Epithelial cell of esophagus (primary cell): Measurements from ENCODE around the gene PAX5.
A peak's percentile ranks its signal among the peaks of the same experiment; 100 is the strongest.

Experiments used
- DNase-seq: peaks from one replicate; pipeline ENCODE4 v3.0.0; 2010; ENCODE audit warnings: low read depth
- H3K4me3 ChIP-seq: 2 replicates; pipeline ENCODE4 v1.5.1; 2011; ENCODE audit warnings: mild to moderate bottlenecking, low read length, control low read depth
- CTCF ChIP-seq: IDR thresholded peaks from 2 replicates; pipeline ENCODE4 v1.5.1; 2011; ENCODE audit warnings: low read depth, mild to moderate bottlenecking, low read length, control low read depth, inconsistent platforms; ENCODE audit not compliant: insufficient read depth; ENCODE audit errors: missing control alignments

PAX5 gene

GRCh38 chr9:37042421-37042820 is 8.4 kb upstream of the PAX5 start:
- TF ChIP-seq CTCF = no peak
- H3K4me3 ChIP-seq = no peak overlapping the region
- DNase-seq = no peak

- DNase-seq = no peak
- TF ChIP-seq CTCF = no peak
- H3K4me3 ChIP-seq = no peak overlapping the region
These were observed 6.5 kb upstream of the PAX5 start for GRCh38 chr9:37040508-37041127.

DNA sequence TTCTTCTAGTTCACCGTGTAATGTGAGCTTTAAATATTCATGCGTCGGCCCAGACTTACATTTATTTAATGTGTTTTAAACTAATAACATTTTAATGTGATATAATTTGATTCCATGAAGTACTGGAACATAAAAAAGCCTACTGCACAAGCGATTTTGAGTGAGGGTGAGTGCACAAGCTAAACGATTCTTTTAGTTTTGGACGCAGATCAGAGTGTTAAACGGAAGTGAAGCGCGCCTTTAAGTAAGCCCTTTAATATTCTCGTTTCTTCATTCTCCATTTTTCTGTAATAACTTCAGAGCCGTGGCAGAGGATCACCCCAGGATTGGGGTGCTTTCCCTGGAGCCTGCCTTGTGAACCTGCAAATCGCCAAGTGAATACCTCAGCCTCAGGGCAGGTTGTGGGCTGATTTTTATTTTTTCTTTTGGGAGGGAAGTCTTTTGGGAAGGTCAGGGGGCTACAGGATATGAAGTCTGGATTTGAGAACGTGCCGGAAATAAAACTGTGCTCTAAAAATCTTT is 4.9 kb upstream of the PAX5 start:
- TF ChIP-seq CTCF = no peak
- no peak for DNase-seq
- no peak overlapping the region for H3K4me3 ChIP-seq

- TF ChIP-seq CTCF = no peak
- no peak overlapping the region for H3K4me3 ChIP-seq
- no peak for DNase-seq
These were observed 4.4 kb upstream of the PAX5 start for GRCh38 chr9:37038302-37038942.

DNA sequence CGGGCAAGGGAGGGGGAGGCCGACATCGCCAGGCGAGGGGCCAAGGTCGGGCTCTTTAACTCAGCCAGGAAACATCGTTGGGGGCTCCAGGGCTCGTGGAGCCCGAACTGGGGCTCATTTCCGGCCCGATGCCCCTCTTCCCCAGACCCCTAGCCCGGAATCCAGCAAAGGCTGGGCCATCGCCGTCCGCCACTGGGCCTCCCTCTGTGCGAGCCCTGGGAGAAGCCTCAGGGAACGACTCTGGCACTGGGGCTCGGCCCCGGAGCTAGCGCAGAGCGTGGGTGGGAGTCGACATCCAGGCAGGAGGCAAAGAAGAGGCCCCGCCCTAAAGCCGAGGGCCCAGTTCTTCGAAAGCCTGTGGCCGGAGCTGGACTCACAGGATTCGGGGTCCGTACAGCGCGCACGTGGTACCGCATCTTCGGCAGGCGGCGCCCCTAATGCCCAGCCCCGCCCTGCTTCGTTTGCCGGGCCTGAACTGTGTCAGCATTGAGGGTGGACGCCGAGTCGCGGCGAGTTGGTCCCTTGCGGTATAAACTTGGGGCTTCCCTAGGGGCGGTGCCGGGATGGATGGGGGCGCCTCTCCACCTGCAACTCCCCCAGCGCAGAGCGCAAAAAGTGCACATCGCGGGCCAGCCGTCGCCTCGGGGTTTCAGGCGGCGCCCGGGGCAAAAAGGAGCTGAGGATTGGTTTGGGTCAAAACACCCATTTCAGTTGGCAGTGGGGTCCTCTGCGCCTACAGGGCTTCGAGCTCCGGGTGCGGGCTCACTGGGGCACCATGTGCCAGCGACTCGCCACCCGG is 3.6 kb upstream of the PAX5 start:
- no peak for TF ChIP-seq CTCF
- peak overlapping the region; percentile 17 for H3K4me3 ChIP-seq
- DNase-seq = no peak

- DNase-seq = peak; percentile 36
- no peak for TF ChIP-seq CTCF
- peak overlapping the region; percentile 17 for H3K4me3 ChIP-seq
These were observed 2.9 kb upstream of the PAX5 start for GRCh38 chr9:37036776-37037502.
